Effector CD8-positive, alpha-beta T cell (primary cell): ENCODE data around the gene GPR15.

Source experiments
- DNase-seq: peaks from one replicate; lab custom pipeline; 2025; lab: John Stamatoyannopoulos, UW

Gene GPR15

GRCh38 chr3:98530676-98531075, 1.1 kb upstream of the GPR15 start:
- DNase-seq: no peak

- no peak for DNase-seq
These were observed 478 bp downstream of the GPR15 start for GRCh38 chr3:98532275-98532637.

- DNase-seq: no peak
These were observed 1.2 kb downstream of the GPR15 start for GRCh38 chr3:98532709-98533571.

GRCh38 chr3:98534168-98534567, 2.4 kb downstream of the GPR15 start:
- DNase-seq: no peak

- DNase-seq: no peak
These were observed 3.0 kb downstream of the GPR15 start for GRCh38 chr3:98534734-98535133.

- no peak for DNase-seq
These were observed 4.8 kb downstream of the GPR15 start for GRCh38 chr3:98536456-98537017.

GRCh38 chr3:98540346-98540745, 8.6 kb downstream of the GPR15 start:
- no peak for DNase-seq

GRCh38 chr3:98541695-98542094, 9.9 kb downstream of the GPR15 start:
- DNase-seq: no peak

- no peak for DNase-seq
These were observed 10.8 kb downstream of the GPR15 start for GRCh38 chr3:98542623-98543022.

GRCh38 chr3:98545940-98546339, 14.2 kb downstream of the GPR15 start:
- no peak for DNase-seq

- no peak for DNase-seq
These were observed 16.8 kb downstream of the GPR15 start for GRCh38 chr3:98548544-98548943.

GRCh38 chr3:98550833-98551232, 19.1 kb downstream of the GPR15 start:
- DNase-seq: no peak

GRCh38 chr3:98551236-98551635, 19.5 kb downstream of the GPR15 start:
- DNase-seq: no peak

GRCh38 chr3:98551754-98552153, 20.0 kb downstream of the GPR15 start:
- DNase-seq: no peak

- DNase-seq: no peak
These were observed 20.6 kb downstream of the GPR15 start for GRCh38 chr3:98552232-98553020.

GRCh38 chr3:98553021-98553563, 21.3 kb downstream of the GPR15 start:
- no peak for DNase-seq

GRCh38 chr3:98553753-98554152, 22.0 kb downstream of the GPR15 start:
- no peak for DNase-seq

- DNase-seq: no peak
These were observed 22.8 kb downstream of the GPR15 start for GRCh38 chr3:98554580-98554979.

- DNase-seq: no peak
These were observed 23.2 kb downstream of the GPR15 start for GRCh38 chr3:98555025-98555379.

GRCh38 chr3:98556164-98557130, 24.7 kb downstream of the GPR15 start:
- no peak for DNase-seq

- no peak for DNase-seq
These were observed 25.7 kb downstream of the GPR15 start for GRCh38 chr3:98557324-98558010.
